ENCODE data around the gene RNF44. TPM values are rescaled to one million over a fixed set of nuclear protein-coding genes. Genes with fewer than 3 reads are reported as not detected.

The RNF44 gene
- total RNA-seq, 2 donors from 2014 or later: 228 to 288 TPM

DNA sequence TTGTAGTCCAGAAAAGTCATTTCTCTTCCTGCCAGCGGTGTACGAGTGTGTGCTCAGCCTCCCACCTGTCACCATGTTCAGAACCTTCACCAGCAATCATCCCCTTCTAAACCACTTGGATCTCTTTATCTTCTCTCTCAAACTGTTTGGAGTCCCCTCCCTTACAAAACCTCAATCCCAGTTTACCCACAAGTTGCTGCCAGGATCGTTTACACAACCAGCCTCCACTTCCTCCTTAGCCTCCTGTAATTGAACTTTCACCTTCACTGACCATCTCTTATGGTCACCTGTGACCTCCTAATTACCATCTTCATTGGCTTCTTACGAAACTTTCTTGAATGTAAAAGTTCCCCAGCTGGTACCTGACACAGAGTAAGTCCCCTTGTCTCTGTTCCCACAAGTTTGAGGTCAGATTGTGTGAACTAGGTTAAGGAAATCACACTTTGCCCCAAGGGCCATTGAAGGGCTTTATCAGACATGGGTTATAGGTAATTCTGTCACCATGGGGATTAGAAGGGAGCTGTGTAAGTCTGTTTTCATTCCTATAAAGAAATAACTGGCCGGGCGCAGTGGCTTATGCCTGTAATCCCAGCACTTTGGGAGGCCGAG is 20.0 kb downstream of the RNF44 start:
- no peak for DNase-seq
- no peak overlapping the region for H3K27ac Mint-ChIP-seq

DNA sequence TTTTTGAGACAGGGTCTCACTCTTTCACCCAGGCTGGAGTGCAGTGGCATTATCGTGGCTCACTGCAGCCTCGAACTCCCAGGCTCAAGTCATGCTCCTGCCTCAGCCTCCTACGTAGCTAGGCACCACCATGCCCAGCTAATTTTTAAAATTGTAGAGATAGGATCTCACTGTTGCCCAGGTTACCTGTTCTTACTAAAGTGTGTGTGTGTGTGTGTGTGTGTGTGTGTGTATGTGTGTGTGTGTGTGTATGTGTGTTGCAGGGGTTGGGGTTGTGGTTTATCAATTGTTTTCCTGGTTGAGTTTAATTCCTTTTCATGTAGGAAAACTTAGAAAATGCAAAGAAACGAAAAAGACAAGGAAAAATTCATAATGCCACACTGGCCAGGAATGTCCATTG is 21.8 kb downstream of the RNF44 start:
- Mint-ChIP-seq H3K27ac (peak overlapping the region; percentile 47), H3K4me1 (peaks cover 14% of the 10 kb centered on the region), H3K4me3 (no peak overlapping the region), H3K36me3 (ENCODE audit: low read depth) (no peaks in the 10 kb centered on the region), H3K27me3 (no peaks in the 10 kb centered on the region)
- no peaks in the 10 kb centered on the region for H3K9me3 ChIP-seq (ENCODE audit: control insufficient read depth, low read length, poor library complexity, severe bottlenecking)
- DNase-seq (no peak), ATAC-seq (no peak)

More for the DNA sequence above, 20.0 kb downstream of the RNF44 start:
- Mint-ChIP-seq H3K36me3 (ENCODE audit: low read depth) (no peaks in the 10 kb centered on the region), H3K27me3 (no peaks in the 10 kb centered on the region), H3K4me1 (peaks cover 19% of the 10 kb centered on the region), H3K4me3 (no peak overlapping the region)
- ATAC-seq: peak; percentile 32
- no peaks in the 10 kb centered on the region for H3K9me3 ChIP-seq (ENCODE audit: control insufficient read depth, low read length, poor library complexity, severe bottlenecking)

DNA sequence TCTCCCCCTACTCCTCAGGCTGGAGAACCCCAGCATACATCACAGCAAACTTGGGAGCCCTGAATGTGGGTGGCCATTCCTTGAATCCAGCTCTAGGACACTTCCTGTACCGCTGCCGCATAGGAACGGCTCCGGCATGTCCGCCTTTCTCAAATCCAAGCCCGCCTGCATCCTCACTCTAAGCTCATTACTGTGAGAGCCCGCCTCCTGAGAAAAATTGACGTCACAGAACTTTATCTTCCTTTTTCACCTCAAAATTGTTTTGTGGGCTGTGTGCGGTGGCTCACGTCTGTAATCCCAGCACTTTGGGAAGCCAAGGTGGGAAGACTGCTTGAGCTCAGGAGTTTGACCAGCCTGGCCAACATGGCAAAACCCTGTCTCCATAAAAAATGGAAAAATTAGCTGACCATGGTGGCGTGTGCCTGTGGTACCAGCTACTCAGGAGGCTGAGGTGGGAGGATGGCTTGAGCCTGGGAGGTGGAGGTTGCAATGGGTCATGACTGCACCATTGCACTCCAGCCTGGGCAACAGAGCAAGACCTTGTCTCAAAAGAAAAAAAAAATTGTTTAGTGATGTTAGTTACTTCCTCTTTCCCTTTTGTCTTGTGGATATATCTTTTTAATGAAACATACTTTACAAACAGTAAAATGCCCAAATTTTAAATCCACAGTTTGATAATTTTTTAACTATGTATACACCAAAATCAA is 22.8 kb downstream of the RNF44 start:
- H3K4me3 Mint-ChIP-seq: peak overlapping the region; percentile 25
- no peak for DNase-seq

DNA sequence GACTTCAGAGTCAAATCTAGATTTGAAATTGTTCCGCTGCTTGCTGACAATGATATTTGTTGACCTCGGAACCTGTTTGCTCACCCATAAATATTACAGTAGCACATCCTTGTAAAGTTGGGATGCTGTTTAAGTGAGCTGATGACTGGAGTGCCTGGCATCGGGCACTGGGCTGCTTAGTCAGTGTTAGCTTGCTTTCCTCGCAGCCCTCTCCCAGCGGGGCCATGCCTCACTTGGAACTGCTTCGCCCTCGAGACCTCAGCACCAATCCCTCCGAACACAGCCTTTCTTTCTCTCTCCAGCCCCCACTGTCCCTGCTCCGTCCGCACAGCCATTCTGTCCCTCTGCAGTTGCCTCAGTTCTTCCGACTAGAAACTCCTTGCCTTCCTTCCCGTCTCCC is 23.4 kb downstream of the RNF44 start:
- H3K4me1 Mint-ChIP-seq: peaks cover 14% of the 10 kb centered on the region
- DNase-seq (no peak), ATAC-seq (no peak)
- no peaks in the 10 kb centered on the region for H3K27me3 Mint-ChIP-seq
- no peaks in the 10 kb centered on the region for H3K36me3 Mint-ChIP-seq (ENCODE audit: low read depth)
- no peaks in the 10 kb centered on the region for H3K9me3 ChIP-seq (ENCODE audit: control insufficient read depth, low read length, poor library complexity, severe bottlenecking)
- peak overlapping the region; percentile 74 for H3K27ac Mint-ChIP-seq
- peak overlapping the region; percentile 25 for H3K4me3 Mint-ChIP-seq

More for the DNA sequence above, 22.8 kb downstream of the RNF44 start:
- H3K4me1 Mint-ChIP-seq: peaks cover 14% of the 10 kb centered on the region
- ATAC-seq: no peak
- H3K27ac Mint-ChIP-seq: peak overlapping the region; percentile 74
- no peaks in the 10 kb centered on the region for H3K36me3 Mint-ChIP-seq (ENCODE audit: low read depth)
- no peaks in the 10 kb centered on the region for H3K27me3 Mint-ChIP-seq
- H3K9me3 ChIP-seq (ENCODE audit: control insufficient read depth, low read length, poor library complexity, severe bottlenecking): no peaks in the 10 kb centered on the region

DNA sequence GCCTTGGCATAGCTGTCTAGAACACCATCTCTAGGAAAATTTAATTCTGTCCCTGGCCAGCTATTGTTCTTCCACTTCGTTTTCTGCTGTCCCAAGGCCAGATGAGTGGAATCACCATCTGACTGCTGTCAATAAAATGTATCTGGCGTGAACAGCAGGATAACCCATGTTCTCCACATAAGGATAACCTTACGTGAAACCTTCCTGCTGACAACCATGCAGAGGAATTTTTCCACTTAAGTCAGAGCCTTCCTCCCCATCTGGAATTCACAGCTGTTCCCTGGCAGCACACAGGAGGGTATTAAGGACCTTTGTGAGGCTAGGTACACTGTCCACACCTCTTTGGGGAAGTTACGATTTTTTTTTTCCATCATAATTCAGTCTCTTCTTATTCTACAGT is 28.6 kb downstream of the RNF44 start:
- DNase-seq: no peak
- ATAC-seq: no peak
- Mint-ChIP-seq H3K27ac (peak overlapping the region; percentile 24), H3K4me1 (peaks cover 3% of the 10 kb centered on the region), H3K27me3 (no peaks in the 10 kb centered on the region), H3K36me3 (ENCODE audit: low read depth) (peaks cover 5% of the 10 kb centered on the region), H3K4me3 (no peak overlapping the region)
- H3K9me3 ChIP-seq (ENCODE audit: control insufficient read depth, low read length, poor library complexity, severe bottlenecking): no peaks in the 10 kb centered on the region

DNA sequence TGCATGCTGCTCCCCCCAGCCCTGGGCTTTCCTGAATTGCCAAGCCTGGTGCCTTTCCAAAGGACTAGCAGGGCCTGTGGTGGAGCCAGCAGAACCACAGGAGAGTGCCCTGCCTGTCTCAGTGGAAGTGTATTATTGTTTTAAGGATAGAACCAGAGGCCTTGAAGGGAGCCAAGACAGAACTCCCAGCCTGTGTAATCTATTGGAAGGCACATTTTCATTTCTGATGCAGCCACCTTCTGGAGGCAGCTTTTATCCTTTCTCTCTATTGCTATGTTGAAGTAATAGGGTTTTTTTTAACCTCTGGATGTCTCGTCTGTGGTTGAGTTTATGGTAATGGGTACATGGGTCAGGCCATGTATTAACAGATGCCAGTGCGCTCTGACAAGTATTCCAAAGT is 29.3 kb downstream of the RNF44 start:
- no peak overlapping the region for H3K4me3 Mint-ChIP-seq
- no peak for DNase-seq
- no peaks in the 10 kb centered on the region for H3K27me3 Mint-ChIP-seq
- H3K4me1 Mint-ChIP-seq: peaks cover 2% of the 10 kb centered on the region
- peak overlapping the region; percentile 72 for H3K27ac Mint-ChIP-seq
- peaks cover 5% of the 10 kb centered on the region for H3K36me3 Mint-ChIP-seq (ENCODE audit: low read depth)
- no peak for ATAC-seq
- H3K9me3 ChIP-seq (ENCODE audit: control insufficient read depth, low read length, poor library complexity, severe bottlenecking): no peaks in the 10 kb centered on the region

DNA sequence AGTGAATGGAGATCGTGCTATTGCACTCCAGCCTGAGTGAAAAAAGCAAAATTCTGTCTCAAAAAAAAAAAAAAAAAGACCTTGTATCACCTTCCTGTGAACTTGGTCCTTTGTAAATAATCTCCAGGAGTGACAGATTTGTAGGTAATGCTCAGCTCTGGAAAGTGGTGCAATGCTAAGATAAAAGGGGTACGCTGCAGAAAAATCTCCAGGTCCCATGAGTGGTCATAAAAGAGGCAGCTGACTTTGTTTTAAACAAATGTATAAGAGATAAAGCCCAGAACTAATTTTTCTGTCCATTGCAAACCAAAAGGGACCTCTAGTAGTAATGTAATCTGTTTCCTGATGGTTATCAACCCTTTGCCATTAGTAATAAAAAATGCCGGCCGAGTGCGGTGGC is 33.7 kb downstream of the RNF44 start:
- Mint-ChIP-seq H3K27me3 (no peaks in the 10 kb centered on the region), H3K36me3 (ENCODE audit: low read depth) (peaks cover 10% of the 10 kb centered on the region), H3K4me1 (peaks cover 2% of the 10 kb centered on the region), H3K27ac (no peak overlapping the region), H3K4me3 (no peak overlapping the region)
- no peaks in the 10 kb centered on the region for H3K9me3 ChIP-seq (ENCODE audit: control insufficient read depth, low read length, poor library complexity, severe bottlenecking)
- DNase-seq: no peak
- no peak for ATAC-seq

DNA sequence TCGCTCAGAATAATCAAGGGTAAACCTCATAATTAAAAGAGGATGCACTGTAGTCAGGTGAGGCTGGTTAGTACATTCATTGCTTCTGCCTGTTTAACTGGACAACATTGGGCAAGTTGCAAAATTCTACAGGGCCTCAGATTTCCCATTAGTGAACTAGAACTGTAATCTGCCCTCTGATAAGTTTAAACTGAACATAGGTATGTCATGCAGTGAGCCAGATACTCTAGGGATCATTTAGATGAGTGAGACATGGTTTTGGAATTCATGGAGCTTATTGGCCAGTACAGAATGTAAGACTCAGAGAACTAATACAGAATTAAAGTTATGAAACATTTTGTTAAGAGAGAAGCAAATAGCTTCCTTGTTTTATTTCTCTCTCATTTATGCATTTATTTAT is 35.9 kb downstream of the RNF44 start:
- peaks cover 5% of the 10 kb centered on the region for H3K36me3 Mint-ChIP-seq (ENCODE audit: low read depth)
- no peak overlapping the region for H3K4me3 Mint-ChIP-seq
- no peaks in the 10 kb centered on the region for H3K27me3 Mint-ChIP-seq
- H3K9me3 ChIP-seq (ENCODE audit: control insufficient read depth, low read length, poor library complexity, severe bottlenecking): no peaks in the 10 kb centered on the region
- peak overlapping the region; percentile 9 for H3K27ac Mint-ChIP-seq
- DNase-seq: no peak
- peaks cover 2% of the 10 kb centered on the region for H3K4me1 Mint-ChIP-seq
- ATAC-seq: no peak

DNA sequence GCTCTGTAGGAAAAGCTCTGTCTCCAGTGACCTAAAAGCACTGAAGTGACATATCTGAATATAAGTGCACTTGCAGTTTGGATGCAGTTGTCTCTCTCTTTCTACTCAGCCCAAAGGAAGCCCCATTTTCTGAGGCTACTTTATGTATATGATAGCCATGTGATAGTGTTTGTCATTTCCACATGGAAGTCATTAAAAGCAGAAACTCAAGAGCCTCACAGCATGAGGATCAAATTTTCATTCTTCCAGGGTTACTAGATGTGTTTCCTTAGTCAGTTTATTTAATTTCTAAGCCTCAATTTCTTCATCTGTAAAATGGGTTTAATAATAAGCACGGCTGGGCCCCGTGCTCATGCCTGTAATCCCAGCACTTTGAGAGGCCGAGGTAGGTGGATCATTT is 36.7 kb downstream of the RNF44 start:
- Mint-ChIP-seq H3K36me3 (ENCODE audit: low read depth) (peaks cover 5% of the 10 kb centered on the region), H3K4me1 (peaks cover 2% of the 10 kb centered on the region), H3K27me3 (no peaks in the 10 kb centered on the region), H3K4me3 (no peak overlapping the region), H3K27ac (no peak overlapping the region)
- DNase-seq (no peak), ATAC-seq (no peak)
- no peaks in the 10 kb centered on the region for H3K9me3 ChIP-seq (ENCODE audit: control insufficient read depth, low read length, poor library complexity, severe bottlenecking)

DNA sequence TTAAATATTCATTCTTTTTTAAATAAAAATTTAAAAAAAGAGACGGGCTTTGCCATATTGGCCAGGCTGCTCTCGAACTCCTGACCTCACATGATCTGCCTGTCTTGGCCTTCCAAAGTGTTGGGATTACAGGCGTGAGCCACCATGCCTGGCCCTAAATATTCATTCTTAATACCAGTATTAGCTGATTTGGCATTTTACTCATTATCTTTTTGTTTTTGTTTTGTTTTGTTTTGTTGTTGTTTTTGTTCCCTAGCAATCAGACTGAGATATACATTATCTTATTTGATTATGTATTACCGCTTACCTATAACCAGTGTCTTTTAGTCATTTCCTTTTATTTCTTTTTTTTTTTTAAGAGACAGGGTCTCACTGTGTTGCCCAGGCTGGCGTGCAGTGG is 37.9 kb downstream of the RNF44 start:
- H3K9me3 ChIP-seq (ENCODE audit: control insufficient read depth, low read length, poor library complexity, severe bottlenecking): no peaks in the 10 kb centered on the region
- ATAC-seq: no peak
- Mint-ChIP-seq H3K36me3 (ENCODE audit: low read depth) (peaks cover 5% of the 10 kb centered on the region), H3K4me1 (peaks cover 2% of the 10 kb centered on the region), H3K27me3 (no peaks in the 10 kb centered on the region), H3K4me3 (no peak overlapping the region), H3K27ac (no peak overlapping the region)
- no peak for DNase-seq

DNA sequence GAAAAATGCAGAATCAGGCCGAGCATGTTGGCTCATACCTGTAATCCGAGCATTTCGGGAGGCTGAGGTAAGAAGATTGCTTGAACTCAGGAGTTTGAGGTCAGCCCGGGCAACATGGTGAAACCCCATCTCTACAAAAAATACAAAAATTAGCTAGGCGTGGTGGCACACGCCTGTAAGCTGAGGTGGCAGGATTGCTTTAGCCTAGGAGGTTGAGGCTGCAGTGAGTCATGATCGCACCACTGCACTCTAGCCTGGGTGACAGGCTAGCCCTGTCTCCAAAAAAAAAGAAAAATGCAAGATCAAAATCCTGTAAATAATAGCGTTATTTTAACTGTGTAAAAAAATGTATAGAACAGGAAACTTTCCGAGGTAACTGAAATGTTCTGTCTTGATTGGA is 39.4 kb downstream of the RNF44 start:
- Mint-ChIP-seq H3K4me1 (peaks cover 2% of the 10 kb centered on the region), H3K27me3 (no peaks in the 10 kb centered on the region), H3K27ac (no peak overlapping the region), H3K36me3 (ENCODE audit: low read depth) (peaks cover 7% of the 10 kb centered on the region), H3K4me3 (no peak overlapping the region)
- DNase-seq (no peak), ATAC-seq (no peak)
- H3K9me3 ChIP-seq (ENCODE audit: control insufficient read depth, low read length, poor library complexity, severe bottlenecking): no peaks in the 10 kb centered on the region

DNA sequence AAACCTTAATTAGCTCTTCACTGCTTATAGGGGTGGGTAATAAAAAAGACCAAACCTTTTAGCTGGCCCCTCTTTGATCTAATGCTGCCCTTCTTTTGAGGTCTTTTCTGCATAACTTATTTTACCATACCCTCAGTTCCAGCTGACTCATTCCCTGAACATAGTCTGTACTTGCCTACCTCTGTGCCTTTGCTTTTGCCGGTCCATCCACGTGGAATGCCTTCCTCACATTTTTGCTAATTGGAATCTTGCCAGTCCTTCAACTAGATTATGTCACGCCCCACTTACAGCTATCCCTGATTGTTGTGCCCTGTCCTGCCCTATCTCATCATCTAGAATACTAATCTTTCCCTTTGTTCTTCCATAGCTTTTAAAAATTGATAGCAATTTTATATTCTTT is 44.8 kb downstream of the RNF44 start:
- Mint-ChIP-seq H3K27ac (peak overlapping the region; percentile 39), H3K36me3 (ENCODE audit: low read depth) (peaks cover 11% of the 10 kb centered on the region), H3K27me3 (no peaks in the 10 kb centered on the region), H3K4me1 (peaks cover 19% of the 10 kb centered on the region), H3K4me3 (no peak overlapping the region)
- H3K9me3 ChIP-seq (ENCODE audit: control insufficient read depth, low read length, poor library complexity, severe bottlenecking): no peaks in the 10 kb centered on the region
- ATAC-seq (no peak), DNase-seq (no peak)

DNA sequence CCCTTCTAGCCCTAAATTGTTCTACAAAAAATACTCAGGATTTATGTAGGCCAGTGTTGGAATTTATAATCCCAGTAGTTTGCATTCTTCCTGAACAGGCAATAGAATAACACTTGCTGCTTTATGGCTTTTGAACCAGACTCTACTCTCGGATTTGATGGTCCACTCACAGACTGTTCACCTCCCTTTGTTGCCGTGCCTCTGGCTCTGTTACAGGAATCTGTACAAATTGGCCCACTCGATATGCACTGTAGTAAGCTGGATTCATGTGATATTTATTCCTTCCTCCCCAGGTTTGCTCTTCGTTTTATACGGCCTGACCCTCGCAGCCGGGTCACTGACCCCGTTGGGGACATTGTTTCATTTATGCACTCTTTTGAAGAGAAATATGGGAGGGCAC is 45.3 kb downstream of the RNF44 start:
- H3K27ac Mint-ChIP-seq: peak overlapping the region; percentile 39
- ATAC-seq: no peak
- no peak overlapping the region for H3K4me3 Mint-ChIP-seq
- peaks cover 12% of the 10 kb centered on the region for H3K36me3 Mint-ChIP-seq (ENCODE audit: low read depth)
- no peak for DNase-seq
- H3K27me3 Mint-ChIP-seq: no peaks in the 10 kb centered on the region
- peaks cover 19% of the 10 kb centered on the region for H3K4me1 Mint-ChIP-seq
- H3K9me3 ChIP-seq (ENCODE audit: control insufficient read depth, low read length, poor library complexity, severe bottlenecking): no peaks in the 10 kb centered on the region

DNA sequence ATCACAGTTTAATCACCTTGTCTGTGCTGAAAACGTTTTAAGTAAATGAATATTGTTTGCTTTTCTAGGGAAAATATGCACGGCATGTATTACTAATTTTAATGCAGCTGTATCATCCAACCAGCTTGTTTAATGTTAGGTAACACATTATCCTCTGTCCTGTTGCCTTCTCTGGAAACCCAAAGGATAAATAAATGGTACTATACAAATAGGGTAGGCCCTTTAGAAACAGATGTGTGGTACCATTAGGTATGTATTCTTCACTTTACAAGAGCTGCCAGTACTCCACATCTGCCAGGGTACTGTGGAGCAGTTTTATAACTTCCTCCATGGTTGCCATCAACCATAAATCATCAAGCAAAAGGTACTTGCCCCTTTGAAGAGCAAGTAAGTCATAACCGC is 46.1 kb downstream of the RNF44 start:
- peaks cover 24% of the 10 kb centered on the region for H3K4me1 Mint-ChIP-seq
- no peak overlapping the region for H3K27ac Mint-ChIP-seq
- peaks cover 13% of the 10 kb centered on the region for H3K36me3 Mint-ChIP-seq (ENCODE audit: low read depth)
- ATAC-seq: no peak
- H3K27me3 Mint-ChIP-seq: no peaks in the 10 kb centered on the region
- no peak for DNase-seq
- no peaks in the 10 kb centered on the region for H3K9me3 ChIP-seq (ENCODE audit: control insufficient read depth, low read length, poor library complexity, severe bottlenecking)
- H3K4me3 Mint-ChIP-seq: no peak overlapping the region
